Astrocyte of the cerebellum (primary cell): ENCODE results near the gene MTSS2.

Source experiments
- DNase-seq: peaks from one replicate; pipeline ENCODE4 v3.0.0-alpha.2; 2011; ENCODE audit warnings: low read depth
- H3K4me3 ChIP-seq: 2 replicates; pipeline ENCODE4 v1.5.1; 2011; ENCODE audit warnings: mild to moderate bottlenecking, low read depth, low read length, moderate library complexity
- in situ Hi-C: cut with HindIII; loops from 2 replicates; pipeline ENCODE4 v1.10.0; 2017; ENCODE audit warnings: low sequenced_read_pairs
- TF ChIP-seq, protein P1 (sequence below): IDR thresholded peaks from 2 replicates; pipeline ENCODE4 v1.5.1; 2012; ENCODE audit warnings: low read length, low read depth, moderate library complexity, mild to moderate bottlenecking; ENCODE audit errors: missing control alignments

MTSS2 gene

DNA sequence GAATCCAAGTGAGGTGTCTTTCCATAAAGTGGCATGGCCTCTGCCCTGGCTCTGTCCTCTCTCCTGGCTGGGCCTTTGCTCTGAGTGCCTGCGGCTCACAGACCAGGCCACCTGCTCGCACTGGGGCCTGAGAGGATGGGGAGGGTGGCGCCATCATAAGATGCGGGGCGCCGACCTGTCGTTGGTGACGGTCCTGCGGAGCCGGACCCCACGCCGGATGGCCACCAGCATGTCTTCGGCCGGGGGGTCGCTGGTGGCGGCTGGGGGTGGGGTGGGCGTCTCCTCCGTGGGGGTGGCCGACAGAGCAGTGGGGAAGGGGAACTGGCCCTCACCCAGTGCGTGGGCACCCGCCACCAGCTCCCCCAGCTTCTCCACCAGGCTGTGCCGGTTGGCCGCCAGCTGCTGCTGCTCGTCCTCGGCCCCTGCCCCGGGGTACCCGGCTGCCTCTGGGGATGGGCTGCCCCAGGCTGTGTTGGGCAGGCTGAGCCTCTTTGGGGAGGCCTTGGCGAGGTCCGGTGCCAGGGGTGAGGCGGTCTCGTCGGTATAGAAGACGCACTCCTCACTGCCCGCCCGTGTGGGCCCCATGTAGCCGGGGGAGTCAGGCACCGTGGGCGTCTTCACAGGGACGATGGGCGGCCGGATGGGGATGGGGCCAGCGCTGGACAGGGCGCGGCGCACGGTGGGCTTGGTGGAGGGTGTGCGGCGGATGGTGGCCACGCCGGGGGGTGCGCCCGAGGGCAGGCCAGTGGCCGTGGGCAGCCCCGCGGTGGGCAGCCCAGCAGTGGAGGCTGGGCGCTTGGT, 22.1 kb downstream of the MTSS2 start:
- no peak for DNase-seq
- in situ Hi-C loops = no loop called here
- TF ChIP-seq, protein P1, sequence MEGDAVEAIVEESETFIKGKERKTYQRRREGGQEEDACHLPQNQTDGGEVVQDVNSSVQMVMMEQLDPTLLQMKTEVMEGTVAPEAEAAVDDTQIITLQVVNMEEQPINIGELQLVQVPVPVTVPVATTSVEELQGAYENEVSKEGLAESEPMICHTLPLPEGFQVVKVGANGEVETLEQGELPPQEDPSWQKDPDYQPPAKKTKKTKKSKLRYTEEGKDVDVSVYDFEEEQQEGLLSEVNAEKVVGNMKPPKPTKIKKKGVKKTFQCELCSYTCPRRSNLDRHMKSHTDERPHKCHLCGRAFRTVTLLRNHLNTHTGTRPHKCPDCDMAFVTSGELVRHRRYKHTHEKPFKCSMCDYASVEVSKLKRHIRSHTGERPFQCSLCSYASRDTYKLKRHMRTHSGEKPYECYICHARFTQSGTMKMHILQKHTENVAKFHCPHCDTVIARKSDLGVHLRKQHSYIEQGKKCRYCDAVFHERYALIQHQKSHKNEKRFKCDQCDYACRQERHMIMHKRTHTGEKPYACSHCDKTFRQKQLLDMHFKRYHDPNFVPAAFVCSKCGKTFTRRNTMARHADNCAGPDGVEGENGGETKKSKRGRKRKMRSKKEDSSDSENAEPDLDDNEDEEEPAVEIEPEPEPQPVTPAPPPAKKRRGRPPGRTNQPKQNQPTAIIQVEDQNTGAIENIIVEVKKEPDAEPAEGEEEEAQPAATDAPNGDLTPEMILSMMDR = no peak
- no peak overlapping the region for H3K4me3 ChIP-seq

- TF ChIP-seq, protein P1 = no peak
- in situ Hi-C loops = no loop called here
- DNase-seq = no peak
- H3K4me3 ChIP-seq = no peak overlapping the region
Observed at GRCh38 chr16:70662991-70663523, 22.8 kb downstream of the MTSS2 start.

DNA sequence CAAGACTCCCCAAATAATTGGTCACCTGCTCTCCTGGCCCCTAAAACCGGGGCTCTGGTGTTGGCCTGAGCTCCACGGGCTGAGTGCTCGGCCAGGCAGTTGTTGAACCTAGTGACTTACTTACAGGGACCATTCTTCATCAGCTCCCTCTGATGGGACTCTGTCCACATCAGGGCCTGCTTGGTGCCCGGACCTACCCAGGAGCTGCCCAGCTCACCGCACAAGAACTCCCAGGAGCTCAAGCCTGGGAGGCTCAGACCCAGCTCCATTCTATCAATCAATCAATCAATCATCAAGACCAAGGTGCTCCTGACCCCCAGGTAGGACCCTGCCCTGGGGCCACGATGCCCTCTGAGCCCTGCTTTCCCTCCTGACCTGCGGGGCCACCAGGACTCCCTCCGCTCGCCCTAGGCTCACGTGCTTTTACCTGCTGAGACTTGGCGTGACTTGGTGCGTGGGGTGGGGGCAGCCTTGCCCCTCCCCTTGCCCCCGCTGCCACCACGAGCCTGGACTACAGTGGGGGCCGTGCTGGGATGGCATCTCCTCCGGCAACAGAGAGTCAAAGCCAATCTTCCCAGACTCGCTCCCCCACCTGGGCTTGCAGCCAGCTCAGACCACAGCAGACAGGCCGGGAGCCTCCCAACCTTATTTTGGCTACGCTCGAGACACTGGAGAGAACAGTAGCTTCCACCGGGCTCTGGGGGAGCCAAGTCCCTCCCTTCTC, 23.8 kb downstream of the MTSS2 start:
- no peak overlapping the region for H3K4me3 ChIP-seq
- TF ChIP-seq, protein P1 = no peak
- in situ Hi-C loops = no loop called here
- peak; percentile 58 for DNase-seq

DNA sequence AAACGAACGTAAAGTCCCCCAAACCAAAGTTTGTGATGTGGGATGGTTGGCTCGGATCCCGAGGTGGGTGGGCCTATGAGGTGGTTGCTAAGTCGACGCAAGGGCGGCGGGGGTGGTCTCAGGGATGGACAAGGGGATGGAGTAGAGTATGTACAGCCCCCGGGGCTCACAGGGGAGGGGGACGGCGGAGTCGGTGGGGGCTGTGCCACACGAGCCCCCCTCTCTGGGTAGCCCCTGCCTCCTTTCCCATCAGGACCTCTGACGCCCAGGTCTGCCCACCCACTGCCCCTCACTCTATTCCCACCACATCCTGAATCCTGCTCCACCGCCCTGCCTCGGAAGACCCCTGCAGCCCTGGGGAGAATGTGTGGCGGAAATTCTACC, 24.3 kb downstream of the MTSS2 start:
- no peak overlapping the region for H3K4me3 ChIP-seq
- TF ChIP-seq, protein P1 = no peak
- DNase-seq = no peak
- in situ Hi-C loops = no loop called here

DNA sequence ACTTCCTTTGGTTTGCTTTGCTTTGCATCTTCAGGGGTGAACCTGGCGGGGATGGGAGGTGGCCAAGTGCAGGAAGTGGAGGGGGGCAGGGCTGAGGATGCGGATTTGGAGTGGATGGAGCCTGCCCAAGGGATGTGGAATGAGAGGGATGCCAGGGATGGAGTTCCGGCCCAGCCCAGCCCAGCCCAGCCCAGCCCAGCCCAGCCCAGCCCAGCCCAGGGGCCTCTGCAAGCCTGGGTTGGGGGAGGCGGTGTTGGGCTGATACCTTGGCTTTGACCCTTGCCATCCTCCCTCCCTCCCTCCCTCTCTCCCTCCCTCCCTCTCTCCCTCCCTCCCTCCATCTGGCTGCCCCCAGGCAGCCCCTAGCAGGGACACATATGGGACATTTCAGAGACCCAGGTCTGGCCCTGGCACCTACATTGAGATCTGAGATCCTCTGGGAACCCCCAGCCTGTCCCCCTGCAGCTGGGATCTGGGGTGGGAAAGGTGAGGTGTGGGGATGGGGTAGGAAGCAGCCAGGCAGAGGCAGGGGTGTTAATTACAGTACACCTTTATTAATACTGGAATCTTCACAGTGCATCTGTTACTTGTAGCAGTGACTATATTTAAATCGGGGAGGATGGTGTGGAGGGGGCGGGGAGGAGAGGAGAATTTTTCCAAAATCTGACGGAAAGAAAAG, 25.0 kb downstream of the MTSS2 start:
- TF ChIP-seq, protein P1 = no peak
- no peak for DNase-seq
- in situ Hi-C loops = no loop called here
- H3K4me3 ChIP-seq = no peak overlapping the region

GRCh38 chr16:70659953-70660671, 25.7 kb downstream of the MTSS2 start:
- in situ Hi-C loops = no loop called here
- DNase-seq = no peak
- H3K4me3 ChIP-seq = no peak overlapping the region
- TF ChIP-seq, protein P1 = no peak
